Liver (tissue), 3 donors: ENCODE results near the gene TMEM117.

ENCODE experiments used
- CTCF ChIP-seq: fragments of 150-350 bp; IDR thresholded peaks from 2 replicates; pipeline ENCODE4 v1.5.1; 2017; ENCODE audit warnings: improper control_type of control experiment, low read depth, low read length; ENCODE audit not compliant: missing input control
- JUND ChIP-seq, 2 donors: IDR thresholded peaks; 2 replicates each; pipeline ENCODE4 v1.6.1; 2016; ENCODE audit warnings: antibody characterized with exemption in 2 of 2
- TF ChIP-seq, protein P1 (sequence below): IDR thresholded peaks from 2 replicates; pipeline ENCODE4 v1.6.1; 2016; ENCODE audit warnings: antibody characterized with exemption
- donor health status: healthy.
- donor health status: healthy.

DNA sequence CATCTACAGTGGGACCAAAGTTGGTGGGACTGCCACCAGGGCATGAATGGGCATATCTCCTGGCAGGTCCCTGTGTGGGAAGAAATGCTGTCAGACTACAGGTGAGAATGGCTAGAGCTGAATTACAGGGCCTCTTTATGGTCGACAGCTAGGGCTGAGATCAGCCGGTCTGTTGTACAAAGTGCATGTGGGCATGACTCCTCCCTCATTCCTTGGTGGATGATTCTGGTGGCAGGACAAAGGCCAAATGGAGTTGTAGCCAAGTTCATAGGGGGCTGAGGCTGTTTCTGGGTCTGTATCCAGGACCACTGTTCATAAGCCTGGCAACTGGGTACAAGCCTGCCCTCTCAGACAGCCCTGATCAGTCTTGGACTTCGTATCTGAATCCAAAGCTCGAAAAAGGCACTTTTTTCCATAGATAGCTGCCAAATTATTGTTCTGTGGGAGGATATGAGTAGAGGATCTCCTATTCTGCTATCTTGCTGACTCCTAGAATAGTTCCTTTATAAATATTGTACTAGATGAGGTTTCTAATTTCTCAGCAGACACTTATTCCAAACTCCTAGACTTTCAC is 460.8 kb downstream of the TMEM117 start:
- no peak for TF ChIP-seq CTCF
- TF ChIP-seq JUND (IDR thresholded peaks at IDR 0.05) = no peak
- TF ChIP-seq, protein P1, sequence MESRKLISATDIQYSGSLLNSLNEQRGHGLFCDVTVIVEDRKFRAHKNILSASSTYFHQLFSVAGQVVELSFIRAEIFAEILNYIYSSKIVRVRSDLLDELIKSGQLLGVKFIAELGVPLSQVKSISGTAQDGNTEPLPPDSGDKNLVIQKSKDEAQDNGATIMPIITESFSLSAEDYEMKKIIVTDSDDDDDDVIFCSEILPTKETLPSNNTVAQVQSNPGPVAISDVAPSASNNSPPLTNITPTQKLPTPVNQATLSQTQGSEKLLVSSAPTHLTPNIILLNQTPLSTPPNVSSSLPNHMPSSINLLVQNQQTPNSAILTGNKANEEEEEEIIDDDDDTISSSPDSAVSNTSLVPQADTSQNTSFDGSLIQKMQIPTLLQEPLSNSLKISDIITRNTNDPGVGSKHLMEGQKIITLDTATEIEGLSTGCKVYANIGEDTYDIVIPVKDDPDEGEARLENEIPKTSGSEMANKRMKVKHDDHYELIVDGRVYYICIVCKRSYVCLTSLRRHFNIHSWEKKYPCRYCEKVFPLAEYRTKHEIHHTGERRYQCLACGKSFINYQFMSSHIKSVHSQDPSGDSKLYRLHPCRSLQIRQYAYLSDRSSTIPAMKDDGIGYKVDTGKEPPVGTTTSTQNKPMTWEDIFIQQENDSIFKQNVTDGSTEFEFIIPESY = no peak
